Kidney capillary endothelial cell (primary cell): ENCODE results near the gene RPL36AL.

Experiments used
- DNase-seq: peaks from one replicate; pipeline ENCODE4 v3.0.0-alpha.2; 2018; ENCODE audit warnings: low spot score

RPL36AL gene

GRCh38 chr14:49581209-49582112 is 39.0 kb downstream of the RPL36AL start:
- no peak for DNase-seq

GRCh38 chr14:49579841-49580240 is 40.6 kb downstream of the RPL36AL start:
- no peak for DNase-seq

GRCh38 chr14:49578141-49578540 is 42.3 kb downstream of the RPL36AL start:
- DNase-seq = no peak

- DNase-seq = no peak
These were observed 46.4 kb downstream of the RPL36AL start for GRCh38 chr14:49574038-49574437.

- DNase-seq = no peak
These were observed 51.1 kb downstream of the RPL36AL start for GRCh38 chr14:49569281-49569680.
